Prostate gland (tissue), 2 donors: ENCODE data around the gene RPS6KA2. TPM values are rescaled to one million over a fixed set of nuclear protein-coding genes. Genes with fewer than 3 reads are reported as not detected.

Experiments
- DNase-seq: peaks from one replicate; pipeline ENCODE4 v3.0.0-alpha.2; 2019; ENCODE audit warnings: low spot score
- H3K27ac ChIP-seq, 2 donors: fragments of 200-600 bp; sonication (generic); 2 replicates each; pipeline ENCODE4 v1.5.1; 2017 to 2019
- H3K27me3 ChIP-seq: fragments of 200-600 bp; sonication (generic); replicated peaks from 2 replicates; pipeline ENCODE4 v1.5.1; 2019; ENCODE audit not compliant: insufficient read depth
- H3K36me3 ChIP-seq, 2 donors: fragments of 200-600 bp; sonication (generic); 1 replicate in 1 of 2; 2 replicates in 1 of 2; pipeline versions ENCODE4 v1.5.1 to v1.8.1; 2017 to 2019
- H3K4me1 ChIP-seq: fragments of 200-600 bp; sonication (generic); replicated peaks from 2 replicates; pipeline ENCODE4 v1.5.1; 2019
- H3K4me3 ChIP-seq, 2 donors: fragments of 200-600 bp; sonication (generic); 2 replicates each; pipeline ENCODE4 v1.5.1; 2017 to 2019
- H3K9me3 ChIP-seq: fragments of 200-600 bp; sonication (generic); 2 replicates; pipeline ENCODE4 v1.5.1; 2017
- CTCF ChIP-seq, 4 experiments: fragments of 200-600 bp in 2 of 4; fragments of 450-650 bp in 2 of 4; sonication (generic) in 2 of 4; IDR thresholded peaks; 1 replicate in 3 of 4; 2 replicates in 1 of 4; pipeline ENCODE4 v1.5.1; 2016 to 2019; ENCODE audit warnings: antibody characterized with exemption in 4 of 4, mild to moderate bottlenecking in 2 of 4, moderate library complexity in 2 of 4
- POLR2A ChIP-seq: fragments of 450-650 bp; IDR thresholded peaks from one replicate; pipeline ENCODE4 v1.6.1; 2016; ENCODE audit warnings: antibody characterized with exemption, mild to moderate bottlenecking
- POLR2AphosphoS5 ChIP-seq: sonication (generic); formaldehyde crosslinking; IDR thresholded peaks from one replicate; pipeline ENCODE4 v1.6.1; 2017; ENCODE audit warnings: antibody characterized with exemption
- WGBS: methylation state at CpG from one replicate; pipeline ENCODE4 v1.1.5; 2018; 5-methylcytosine and 5-hydroxymethylcytosine counted together
- intact Hi-C: fragments of 100-400 bp; cut with DNase I; formaldehyde crosslinking; loops from one replicate; pipeline ENCODE4 v1.14.2; 2022
- total RNA-seq, 2 donors: library from RNA; depleted of rRNA; stranded (reverse); fragments of >200 nt; gene quantifications; one replicate each; pipeline ENCODE4 v1.1.0, GENCODE V29; 2016

The RPS6KA2 gene
- total RNA-seq, 2 donors from 2014 or later = 32.2 to 44.3 TPM

GRCh38 chr6:166442131-166442685 lies 184.8 kb downstream of the RPS6KA2 start:
- no peaks in the 10 kb centered on the region for H3K36me3 ChIP-seq
- intact Hi-C loops = no loop called here
- DNase-seq = no peak
- no peak overlapping the region for H3K4me3 ChIP-seq
- TF ChIP-seq POLR2AphosphoS5 = no peak
- TF ChIP-seq POLR2A = no peak
- no peaks in the 10 kb centered on the region for H3K27me3 ChIP-seq
- no peaks in the 10 kb centered on the region for H3K4me1 ChIP-seq
- H3K27ac ChIP-seq = no peak overlapping the region
- 79% methylated on average over 18 of the region's 18 CpGs for WGBS
- no peaks in the 10 kb centered on the region for H3K9me3 ChIP-seq

- 87% methylated on average over 19 of the region's 19 CpGs for WGBS
- no peak overlapping the region for H3K27ac ChIP-seq
- H3K9me3 ChIP-seq = no peaks in the 10 kb centered on the region
- no peak overlapping the region for H3K4me3 ChIP-seq
- no peaks in the 10 kb centered on the region for H3K27me3 ChIP-seq
- intact Hi-C loops = no loop called here
- DNase-seq = no peak
- no peaks in the 10 kb centered on the region for H3K36me3 ChIP-seq
- TF ChIP-seq POLR2A (no peak), CTCF (IDR thresholded peaks at IDR 0.05) (no peak), POLR2AphosphoS5 (no peak)
- no peaks in the 10 kb centered on the region for H3K4me1 ChIP-seq
These were observed 185.5 kb downstream of the RPS6KA2 start for GRCh38 chr6:166441325-166442078.

DNA sequence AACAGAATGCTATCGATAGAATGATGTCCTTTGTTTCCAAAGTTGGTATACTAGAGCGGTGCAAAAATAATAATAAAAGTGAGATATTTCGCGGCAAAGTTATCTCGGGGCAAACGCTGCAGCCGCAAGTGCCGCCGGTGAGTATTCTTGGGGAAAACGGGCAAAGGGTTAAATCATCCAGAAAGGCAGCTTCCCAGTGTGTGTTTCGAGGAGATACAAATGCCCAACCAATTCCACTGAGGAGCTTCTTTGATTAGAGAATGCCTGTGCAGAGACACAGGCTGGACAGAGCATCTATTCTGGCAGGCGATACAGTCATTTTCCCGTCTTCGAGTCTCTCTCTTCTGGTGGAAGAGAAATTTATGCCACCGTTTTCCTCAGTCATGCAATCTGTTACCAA lies 186.3 kb downstream of the RPS6KA2 start:
- intact Hi-C loops = no loop called here
- 93% methylated on average over 15 of the region's 15 CpGs for WGBS
- H3K36me3 ChIP-seq = no peaks in the 10 kb centered on the region
- no peak overlapping the region for H3K27ac ChIP-seq
- no peaks in the 10 kb centered on the region for H3K9me3 ChIP-seq
- TF ChIP-seq POLR2A (no peak), POLR2AphosphoS5 (no peak), CTCF (IDR thresholded peaks at IDR 0.05) (no peak)
- no peaks in the 10 kb centered on the region for H3K27me3 ChIP-seq
- no peaks in the 10 kb centered on the region for H3K4me1 ChIP-seq
- DNase-seq = no peak
- no peak overlapping the region for H3K4me3 ChIP-seq

GRCh38 chr6:166440106-166440505 lies 186.9 kb downstream of the RPS6KA2 start:
- no peaks in the 10 kb centered on the region for H3K9me3 ChIP-seq
- H3K4me1 ChIP-seq = no peaks in the 10 kb centered on the region
- no peak overlapping the region for H3K4me3 ChIP-seq
- no peaks in the 10 kb centered on the region for H3K36me3 ChIP-seq
- 67% methylated on average over 11 of the region's 11 CpGs for WGBS
- H3K27ac ChIP-seq = no peak overlapping the region
- intact Hi-C loops = no loop called here
- no peaks in the 10 kb centered on the region for H3K27me3 ChIP-seq
- DNase-seq = no peak
- no peak for TF ChIP-seq CTCF (IDR thresholded peaks at IDR 0.05)
- TF ChIP-seq POLR2AphosphoS5 = no peak
- TF ChIP-seq POLR2A = no peak

GRCh38 chr6:166439366-166440091 lies 187.5 kb downstream of the RPS6KA2 start:
- TF ChIP-seq POLR2AphosphoS5 (no peak), POLR2A (no peak), CTCF (IDR thresholded peaks at IDR 0.05) (no peak)
- no peaks in the 10 kb centered on the region for H3K9me3 ChIP-seq
- no peaks in the 10 kb centered on the region for H3K4me1 ChIP-seq
- no peaks in the 10 kb centered on the region for H3K36me3 ChIP-seq
- intact Hi-C loops = no loop called here
- WGBS = 59% methylated on average over 10 of the region's 10 CpGs
- H3K4me3 ChIP-seq = no peak overlapping the region
- H3K27ac ChIP-seq = no peak overlapping the region
- no peak for DNase-seq
- H3K27me3 ChIP-seq = no peaks in the 10 kb centered on the region
